Measurements from ENCODE around the gene MRPS35. TPM values are rescaled to one million over a fixed set of nuclear protein-coding genes. Genes with fewer than 3 reads are reported as not detected.

MRPS35 gene
- total RNA-seq, 1 experiment from 2014 or later = 117 TPM

GRCh38 chr12:27673101-27673718 lies 37.4 kb upstream of the MRPS35 start:
- CTCF ChIA-PET = no interaction called here
- intact Hi-C loops (cut with micrococcal nuclease) = no loop called here
- DNase-seq (no peak), ATAC-seq (no peak)
- H4K20me1 ChIP-seq (ENCODE audit: low read length) = no peaks in the 10 kb centered on the region
- no peak overlapping the region for H3K4me2 ChIP-seq (ENCODE audit: low read length)
- H3K36me3 ChIP-seq (ENCODE audit: low read depth, low read length) = no peaks in the 10 kb centered on the region; the same call in 1 of the 2 replicates
- H3K9me3 ChIP-seq (ENCODE audit: low read length) = no peaks in the 10 kb centered on the region
- H3K9ac ChIP-seq (ENCODE audit: low read length) = no peak overlapping the region
- H3K4me3 ChIP-seq (ENCODE audit: low read length) = no peak overlapping the region
- no TSS peak for BruUV-seq (replicated peaks)
- no peaks in the 10 kb centered on the region for H3K9me2 ChIP-seq (replicated peaks; ENCODE audit: low read length)
- TF ChIP-seq CTCF (conservative IDR thresholded peaks at IDR 0.05; ENCODE audit: low read depth, low read length) = no peak
- H2AFZ ChIP-seq (ENCODE audit: low read length) = no peak overlapping the region
- POLR2A ChIA-PET (ENCODE audit: unreplicated experiment) = no interaction called here
- H3K27me3 ChIP-seq (ENCODE audit: low read length) = no peaks in the 10 kb centered on the region
- no peaks in the 10 kb centered on the region for H3F3A ChIP-seq (ENCODE audit: low read length, unreplicated experiment)
- H3K79me2 ChIP-seq (ENCODE audit: low read length) = no peaks in the 10 kb centered on the region
- H3K4me1 ChIP-seq (ENCODE audit: insufficient read depth, low read length) = no peaks in the 10 kb centered on the region
- H3K27ac ChIP-seq (ENCODE audit: low read length) = no peak overlapping the region

- no peaks in the 10 kb centered on the region for H4K20me1 ChIP-seq (ENCODE audit: low read length)
- H3K4me1 ChIP-seq (ENCODE audit: insufficient read depth, low read length) = no peaks in the 10 kb centered on the region
- H3K4me3 ChIP-seq (ENCODE audit: low read length) = no peak overlapping the region
- H3K79me2 ChIP-seq (ENCODE audit: low read length) = no peaks in the 10 kb centered on the region
- no TSS peak for BruUV-seq (replicated peaks)
- no peak for TF ChIP-seq EZH2 (IDR thresholded peaks at IDR 0.05; ENCODE audit: low read length, unreplicated experiment)
- no peak for TF ChIP-seq CTCF (conservative IDR thresholded peaks at IDR 0.05; ENCODE audit: low read depth, low read length)
- TF ChIP-seq EZH2phosphoT487 (IDR thresholded peaks at IDR 0.05; ENCODE audit: borderline replicate concordance, low read length) = no peak
- DNase-seq = no peak
- no peaks in the 10 kb centered on the region for H3F3A ChIP-seq (ENCODE audit: low read length, unreplicated experiment)
- no peak overlapping the region for H3K4me2 ChIP-seq (ENCODE audit: low read length)
- H3K27me3 ChIP-seq (ENCODE audit: low read length) = no peaks in the 10 kb centered on the region
- H3K36me3 ChIP-seq (ENCODE audit: low read depth, low read length) = peaks cover 9% of the 10 kb centered on the region
- POLR2A ChIA-PET (ENCODE audit: unreplicated experiment) = no interaction called here
- CTCF ChIA-PET = interaction anchor here (0.6 kb wide), 1 partner anchor 240 kb away, joined by 3 read pairs; no protein-coding TSS in a partner anchor
- no peak for ATAC-seq
- intact Hi-C loops (cut with micrococcal nuclease) = no loop called here
- H3K27ac ChIP-seq (ENCODE audit: low read length) = no peak overlapping the region
- no peaks in the 10 kb centered on the region for H3K9me3 ChIP-seq (ENCODE audit: low read length)
- no peak overlapping the region for H3K9ac ChIP-seq (ENCODE audit: low read length)
- no peak overlapping the region for H2AFZ ChIP-seq (ENCODE audit: low read length)
- no peaks in the 10 kb centered on the region for H3K9me2 ChIP-seq (replicated peaks; ENCODE audit: low read length)
Observed at GRCh38 chr12:27674989-27675388, 35.6 kb upstream of the MRPS35 start.

GRCh38 chr12:27680619-27681018 lies 30.0 kb upstream of the MRPS35 start:
- no peak overlapping the region for H3K27ac ChIP-seq (ENCODE audit: low read length)
- no peaks in the 10 kb centered on the region for H3K9me3 ChIP-seq (ENCODE audit: low read length)
- CTCF ChIA-PET = no interaction called here
- ATAC-seq (no peak), DNase-seq (no peak)
- H3K9ac ChIP-seq (ENCODE audit: low read length) = no peak overlapping the region
- no peaks in the 10 kb centered on the region for H4K20me1 ChIP-seq (ENCODE audit: low read length)
- TF ChIP-seq EZH2phosphoT487 (IDR thresholded peaks at IDR 0.05; ENCODE audit: borderline replicate concordance, low read length) (no peak), CTCF (conservative IDR thresholded peaks at IDR 0.05; ENCODE audit: low read depth, low read length) (no peak), EZH2 (IDR thresholded peaks at IDR 0.05; ENCODE audit: low read length, unreplicated experiment) (no peak)
- no peaks in the 10 kb centered on the region for H3K9me2 ChIP-seq (replicated peaks; ENCODE audit: low read length)
- no peaks in the 10 kb centered on the region for H3K79me2 ChIP-seq (ENCODE audit: low read length)
- H3K27me3 ChIP-seq (ENCODE audit: low read length) = no peaks in the 10 kb centered on the region
- POLR2A ChIA-PET (ENCODE audit: unreplicated experiment) = no interaction called here
- no peak overlapping the region for H3K4me3 ChIP-seq (ENCODE audit: low read length)
- H3K36me3 ChIP-seq (ENCODE audit: low read depth, low read length) = peaks cover 24% of the 10 kb centered on the region
- intact Hi-C loops (cut with micrococcal nuclease) = no loop called here
- no peak overlapping the region for H3K4me2 ChIP-seq (ENCODE audit: low read length)
- no peaks in the 10 kb centered on the region for H3K4me1 ChIP-seq (ENCODE audit: insufficient read depth, low read length)
- no peak overlapping the region for H2AFZ ChIP-seq (ENCODE audit: low read length)
- H3F3A ChIP-seq (ENCODE audit: low read length, unreplicated experiment) = no peaks in the 10 kb centered on the region
- BruUV-seq (replicated peaks) = no TSS peak
